GM10248 (cell line): ENCODE data around the gene SNTB2.
"Not testable (repeated sequence)": the region's sequence is repeated elsewhere in the genome, so short reads cannot be mapped to it uniquely, and the experiment has no call there.

Experiments
- CTCF ChIA-PET: fragments of 300-600 bp; sonication (Branson Sonifier 250); formaldehyde crosslinking; extraction: SDS; loops from one replicate; lab custom pipeline; 2021; ENCODE audit warnings: antibody characterized with exemption; lab: Yijun Ruan, JAX
- POLR2A ChIA-PET: fragments of 350-650 bp; sonication (Branson Sonifier 250); formaldehyde crosslinking; extraction: SDS; loops from one replicate; lab custom pipeline; 2020; ENCODE audit warnings: antibody characterized with exemption; lab: Yijun Ruan, JAX
- DNase-seq: peaks from one replicate; pipeline ENCODE4 v3.0.0; 2012; ENCODE audit errors: extremely low spot score
- CTCF ChIP-seq: IDR thresholded peaks from 2 replicates; pipeline ENCODE4 v1.5.1; 2012; ENCODE audit warnings: mild to moderate bottlenecking, low read depth; ENCODE audit errors: extremely low read depth, missing control alignments, control extremely low read depth

SNTB2 gene

GRCh38 chr16:69243479-69243878, 56.5 kb downstream of the SNTB2 start:
- ChIA-PET POLR2A (no interaction called here), CTCF (interaction anchor here (0.9 to 1.7 kb wide), 4 partner anchors 11 to 42 kb away, joined by 3 to 4 read pairs (median 4); no protein-coding TSS in a partner anchor)
- TF ChIP-seq CTCF = no peak
- no peak for DNase-seq

- no peak for DNase-seq
- POLR2A ChIA-PET = no interaction called here
- TF ChIP-seq CTCF = no peak
- CTCF ChIA-PET = interaction anchor here (1.0 to 1.7 kb wide), 4 partner anchors 13 to 43 kb away, joined by 3 to 4 read pairs (median 3); no protein-coding TSS in a partner anchor
Observed at GRCh38 chr16:69244336-69244735, 57.4 kb downstream of the SNTB2 start.

- ChIA-PET POLR2A (interaction anchor here (0.6 kb wide), 1 partner anchor 672 kb away, joined by 4 read pairs; no protein-coding TSS in a partner anchor), CTCF (no interaction called here)
- no peak for TF ChIP-seq CTCF
- DNase-seq = no peak
Observed at GRCh38 chr16:69250081-69250480, 63.1 kb downstream of the SNTB2 start.

GRCh38 chr16:69253870-69254341, 66.9 kb downstream of the SNTB2 start:
- DNase-seq = no peak
- CTCF ChIA-PET = interaction anchor here (1.0 kb wide), 1 partner anchor 11 kb away, joined by 3 read pairs; no protein-coding TSS in a partner anchor
- POLR2A ChIA-PET = no interaction called here
- no peak for TF ChIP-seq CTCF

GRCh38 chr16:69259428-69259764, 72.4 kb downstream of the SNTB2 start:
- CTCF ChIA-PET = interaction anchor here (1.4 to 1.8 kb wide), 4 partner anchors 16 to 109 kb away, joined by 3 to 5 read pairs (median 4); no protein-coding TSS in a partner anchor
- DNase-seq, POLR2A ChIA-PET: not testable (repeated sequence)

GRCh38 chr16:69260019-69260418, 73.1 kb downstream of the SNTB2 start:
- ChIA-PET CTCF (interaction anchor here (1.6 to 1.8 kb wide), 3 partner anchors 18 to 110 kb away, joined by 3 to 5 read pairs (median 4); no protein-coding TSS in a partner anchor), POLR2A (no interaction called here)
- no peak for TF ChIP-seq CTCF
- no peak for DNase-seq

GRCh38 chr16:69260506-69260905, 73.5 kb downstream of the SNTB2 start:
- no peak for DNase-seq
- POLR2A ChIA-PET = no interaction called here
- no peak for TF ChIP-seq CTCF
- CTCF ChIA-PET = interaction anchor here (1.6 to 1.8 kb wide), 3 partner anchors 18 to 110 kb away, joined by 3 to 5 read pairs (median 4); no protein-coding TSS in a partner anchor
